Measurements from ENCODE around the gene MTIF2.
A peak's percentile ranks its signal among the peaks of the same experiment; 100 is the strongest.
"Not testable (repeated sequence)": the region's sequence is repeated elsewhere in the genome, so short reads cannot be mapped to it uniquely, and the experiment has no call there.

MTIF2 gene

GRCh38 chr2:55239656-55240222 is 29.3 kb downstream of the MTIF2 start:
- no peak for DNase-seq

DNA sequence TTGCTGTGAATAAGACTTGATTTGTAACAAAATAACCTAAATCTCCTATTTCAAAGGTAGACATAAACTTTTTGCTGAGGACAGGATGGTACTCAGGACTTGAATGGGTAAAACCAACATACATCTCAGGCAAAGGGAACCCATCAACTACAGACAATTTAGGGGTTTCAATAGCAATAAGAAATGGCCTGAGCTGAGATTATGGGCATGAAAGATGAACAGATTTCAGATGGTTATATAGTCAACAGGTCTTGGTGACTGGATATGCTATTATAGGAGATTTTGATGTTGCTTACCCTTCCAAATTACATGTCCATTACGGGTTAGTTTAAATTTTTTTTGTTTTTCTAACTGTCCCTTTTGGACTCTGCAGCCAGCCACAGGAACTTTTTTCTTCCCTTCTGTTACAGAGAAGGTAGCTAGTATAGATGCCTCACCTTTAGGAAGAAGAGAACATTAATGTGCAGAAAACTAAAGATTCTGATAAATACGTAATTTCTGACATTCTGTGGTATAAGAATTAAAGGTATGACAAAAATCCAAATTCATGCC is 32.0 kb downstream of the MTIF2 start:
- DNase-seq, result no peak

DNA sequence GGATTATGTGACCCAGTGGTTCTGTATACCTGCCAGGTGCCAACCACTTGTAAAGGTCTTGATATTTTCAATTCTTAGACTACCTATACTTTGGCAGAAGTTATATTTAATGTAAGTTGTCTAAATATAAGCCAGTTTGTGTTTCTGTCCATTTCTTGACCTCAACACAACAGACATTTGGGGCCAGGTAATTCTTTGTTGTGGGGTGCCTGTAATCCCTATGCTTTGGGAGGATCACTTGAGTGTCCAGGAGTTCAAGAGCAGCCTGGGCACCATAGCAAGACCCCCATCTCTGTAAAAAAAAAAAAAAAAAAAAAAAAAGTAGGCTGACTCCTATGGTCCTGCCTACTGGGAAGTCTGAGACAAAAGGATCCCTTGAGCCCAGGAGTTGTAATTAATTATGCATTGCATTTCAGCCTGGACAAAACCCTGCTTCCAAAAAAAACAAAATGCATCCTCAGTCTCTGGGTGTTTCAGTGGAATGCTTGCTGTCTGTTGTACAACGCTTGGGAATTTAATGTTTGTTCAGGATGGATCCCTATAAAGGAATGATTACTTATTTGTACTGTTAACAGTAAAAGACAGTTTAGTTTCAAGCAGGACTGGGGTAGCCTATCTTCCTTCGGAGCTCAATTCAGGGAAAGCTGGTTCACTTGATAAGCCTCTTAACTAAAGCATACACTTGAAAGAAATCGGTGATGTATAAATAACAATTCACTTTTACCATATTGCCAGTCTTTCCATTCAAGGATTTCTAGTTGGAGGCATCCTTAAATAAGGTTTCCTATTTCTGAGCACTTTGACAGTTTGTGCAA is 33.1 kb downstream of the MTIF2 start:
- DNase-seq, result no peak

GRCh38 chr2:55233658-55233940 is 35.4 kb downstream of the MTIF2 start:
- DNase-seq, result no peak

- DNase-seq, result no peak
Measured at GRCh38 chr2:55232863-55233657, 36.0 kb downstream of the MTIF2 start.

GRCh38 chr2:55232084-55232862 is 36.8 kb downstream of the MTIF2 start, which contains the start of the genes CLHC1 and RPS27A:
CLHC1 (minus strand) TSS chr2:55232293; CDS start chr2:55222411, 9,882 bp downstream.
RPS27A (plus strand) TSS chr2:55232688; CDS start chr2:55232825, 137 bp downstream.
- peak; percentile 82 for DNase-seq

GRCh38 chr2:55231546-55232083 is 37.4 kb downstream of the MTIF2 start:
- DNase-seq, result no peak

DNA sequence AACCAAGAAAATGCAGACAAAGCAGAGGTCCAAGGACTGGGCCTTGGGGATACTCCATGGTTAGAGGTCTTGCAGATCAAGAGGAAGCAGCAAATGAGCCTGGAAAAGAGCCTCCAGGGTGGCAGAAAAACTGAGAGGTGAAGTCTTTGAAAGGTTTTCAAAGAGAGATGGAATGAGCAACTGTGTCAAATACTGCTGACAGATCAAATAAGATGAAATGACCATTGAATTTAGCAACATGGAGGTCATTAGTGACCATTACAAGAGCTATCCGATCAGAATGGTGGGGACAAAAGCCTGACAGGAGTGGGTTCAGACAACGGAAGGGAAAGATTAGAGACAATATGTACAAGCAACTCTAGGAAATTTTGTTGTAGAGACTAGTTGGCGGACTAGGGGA is 38.5 kb downstream of the MTIF2 start:
- no peak for DNase-seq

GRCh38 chr2:55229221-55229620 is 39.8 kb downstream of the MTIF2 start:
- DNase-seq, result no peak

DNA sequence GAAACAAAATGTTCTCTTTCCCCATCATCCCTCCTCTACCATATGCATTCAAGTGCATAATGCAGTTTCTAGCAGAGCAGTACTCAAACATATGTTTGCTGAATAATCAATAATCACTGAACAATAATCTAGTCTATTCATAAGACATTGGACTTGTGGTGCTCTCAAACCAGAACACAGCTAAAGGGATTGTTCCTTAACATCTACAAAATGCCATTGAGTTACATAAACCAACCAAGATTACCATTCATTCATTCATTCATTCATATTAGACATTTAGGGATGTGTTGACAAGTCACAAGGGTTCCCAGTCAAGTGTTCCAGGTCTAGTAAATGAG is 40.8 kb downstream of the MTIF2 start:
- DNase-seq, result peak; percentile 0

DNA sequence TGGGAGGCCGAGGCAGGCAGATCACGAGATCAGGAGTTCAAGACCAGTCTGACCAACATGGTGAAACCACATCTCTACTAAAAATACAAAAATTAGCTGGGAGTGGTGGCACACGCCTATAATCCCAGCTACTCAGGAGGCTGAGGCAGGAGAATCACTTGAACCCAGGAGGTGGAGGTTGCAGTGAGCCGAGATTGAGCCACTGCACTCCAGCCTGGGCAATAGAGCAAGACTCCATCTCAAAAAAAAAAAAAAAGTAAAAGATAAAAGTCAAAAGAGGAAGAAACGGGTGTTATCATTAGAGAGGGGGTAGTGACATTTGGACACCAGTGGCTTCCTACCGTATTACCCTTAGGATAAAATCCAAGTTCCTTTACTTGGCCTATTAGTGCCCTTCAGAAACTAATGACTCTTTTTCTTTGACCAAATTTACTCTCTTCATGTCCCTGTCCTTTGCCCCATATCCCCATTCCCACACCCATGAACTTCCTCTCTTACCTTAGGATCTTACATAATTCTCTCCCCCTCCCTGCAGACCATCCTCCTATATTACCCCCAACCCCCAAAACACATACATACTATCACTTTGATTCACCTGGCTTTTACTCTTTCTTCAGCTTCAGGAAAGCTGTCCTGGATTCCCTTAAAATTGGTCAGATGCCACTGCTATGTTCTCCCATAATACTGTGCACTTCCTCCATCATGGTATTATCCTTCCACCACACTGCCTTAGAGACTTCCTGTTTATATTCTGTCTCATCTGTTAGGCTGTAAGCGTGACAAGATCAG is 41.4 kb downstream of the MTIF2 start:
- not testable (repeated sequence) for DNase-seq

DNA sequence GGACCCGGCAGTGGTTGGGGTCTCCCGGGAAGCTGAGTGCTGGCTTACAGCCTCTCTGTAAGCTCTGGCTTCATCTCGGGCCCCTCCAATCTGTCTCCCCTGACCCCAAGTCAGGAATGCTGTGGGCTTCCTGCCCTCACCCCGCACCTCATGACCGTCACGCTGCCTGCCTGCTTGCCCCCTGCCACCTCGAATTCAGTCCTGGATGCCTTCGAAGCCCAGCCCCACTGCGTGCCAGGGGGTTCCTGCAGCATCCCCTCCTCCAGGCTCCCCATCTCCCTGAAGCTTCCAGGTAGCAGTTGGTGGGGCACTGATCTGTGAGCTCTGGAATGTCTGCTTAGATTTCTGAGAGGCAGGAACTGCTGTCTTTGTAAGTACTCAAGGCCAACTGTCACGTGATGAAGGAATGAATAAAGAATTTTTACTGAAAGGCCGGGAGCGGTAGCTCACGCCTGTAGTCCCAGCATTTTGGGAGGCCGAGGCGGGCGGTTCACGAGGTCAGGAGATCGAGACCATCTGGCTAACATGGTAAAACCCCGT is 43.5 kb downstream of the MTIF2 start:
- no peak for DNase-seq

DNA sequence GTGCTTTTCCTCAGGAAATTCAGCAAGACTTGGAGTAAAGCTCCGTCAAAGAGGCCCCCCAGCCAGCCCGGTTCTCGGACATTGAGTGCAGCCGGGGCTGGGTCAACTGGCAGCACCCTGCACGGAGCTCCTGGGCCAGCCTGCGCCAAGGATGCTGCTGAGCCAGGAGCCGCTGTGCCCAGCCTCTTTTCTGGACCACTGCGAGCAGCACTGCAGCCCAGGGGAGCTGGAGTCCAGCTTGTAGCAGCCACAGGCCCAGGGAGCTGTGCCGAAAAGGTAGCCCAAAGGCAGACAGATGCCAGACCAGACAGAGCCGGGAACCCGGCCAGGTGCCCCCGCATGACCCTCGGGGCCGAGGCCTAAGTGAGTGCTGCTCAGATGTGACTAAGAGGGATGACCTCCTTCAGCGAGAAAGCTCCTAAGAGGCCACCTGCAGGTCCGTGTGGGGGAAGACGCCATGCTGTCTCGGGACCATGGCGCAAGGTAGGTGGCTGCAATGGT is 44.2 kb downstream of the MTIF2 start:
- no peak for DNase-seq

DNA sequence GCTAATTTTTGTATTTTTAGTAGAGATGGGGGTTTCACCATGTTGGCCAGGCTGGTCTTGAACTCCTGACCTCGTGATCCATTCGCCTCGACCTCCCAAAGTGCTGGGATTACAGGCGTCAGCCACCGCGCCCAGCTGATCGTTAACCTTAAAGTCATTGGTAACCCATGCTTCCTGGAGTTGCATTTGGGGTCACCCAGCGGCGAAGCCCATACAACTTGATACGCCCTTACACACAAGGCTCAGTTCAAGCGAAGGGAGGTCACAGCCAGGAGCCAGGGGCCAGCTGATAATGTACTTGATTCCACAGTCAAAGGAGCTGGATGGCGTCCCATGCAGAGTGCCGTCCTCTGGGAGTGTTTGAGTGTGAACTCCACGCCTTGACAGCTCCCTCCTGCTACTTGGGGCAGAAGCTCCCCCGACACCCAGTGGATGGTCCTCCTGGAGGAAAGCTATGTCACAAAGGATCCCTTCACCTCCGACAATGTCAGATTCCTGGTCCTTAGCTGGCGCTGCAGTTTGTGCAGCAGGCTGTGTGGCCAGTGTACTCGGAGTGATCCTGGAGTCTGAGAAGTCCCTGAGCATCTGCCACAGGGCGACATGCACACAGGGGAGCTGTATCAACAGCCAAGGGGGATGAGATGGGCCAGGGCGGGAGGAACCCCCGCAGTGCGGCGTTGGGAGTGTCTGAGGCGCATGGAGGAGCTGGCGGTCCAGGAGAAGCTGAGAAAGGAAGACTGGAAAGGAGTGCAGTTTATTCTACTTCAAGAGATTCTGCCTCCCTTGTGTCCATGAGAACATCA is 44.9 kb downstream of the MTIF2 start:
- DNase-seq, result no peak

- DNase-seq, result no peak
Measured at GRCh38 chr2:55213822-55214221, 55.2 kb downstream of the MTIF2 start.

- DNase-seq, result no peak
Measured at GRCh38 chr2:55204950-55205349, 64.1 kb downstream of the MTIF2 start.

GRCh38 chr2:55204536-55204935 is 64.5 kb downstream of the MTIF2 start:
- no peak for DNase-seq

DNA sequence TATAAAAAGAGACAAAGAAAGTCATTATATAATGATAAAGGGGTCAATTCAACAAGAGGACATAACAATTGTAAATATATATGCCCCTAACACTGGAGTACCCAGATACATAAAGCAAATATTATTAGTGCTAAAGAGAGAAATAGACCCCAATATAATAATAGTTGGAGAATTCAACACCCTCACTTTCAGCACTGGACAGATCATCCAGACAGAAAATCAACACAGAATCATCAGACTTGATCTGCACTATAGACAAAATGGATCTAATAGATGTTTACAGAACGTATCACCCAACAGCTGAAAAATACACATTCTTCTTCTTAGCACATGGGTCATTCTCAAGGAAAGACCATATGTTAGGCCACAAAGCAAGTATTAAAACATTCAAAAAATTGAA is 68.6 kb downstream of the MTIF2 start:
- no peak for DNase-seq

DNA sequence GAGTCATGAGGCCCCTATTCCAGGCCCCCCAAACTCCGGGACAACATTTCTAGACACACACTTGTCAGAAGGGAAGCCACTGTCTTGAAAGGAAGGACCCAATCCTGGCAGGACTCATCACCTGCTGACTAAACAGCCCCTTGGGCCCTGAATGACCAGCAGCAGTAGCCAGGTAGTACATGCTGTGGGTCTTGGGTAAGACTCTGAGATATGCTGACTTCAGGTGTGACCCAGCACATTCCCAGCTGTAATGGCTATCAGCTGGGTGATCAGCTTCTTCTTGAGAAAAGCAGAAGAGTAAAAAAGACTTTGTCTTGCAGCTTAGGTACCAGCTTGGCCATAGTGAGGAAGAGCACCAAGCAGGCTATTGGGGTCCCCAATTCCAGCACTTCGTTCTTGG is 72.5 kb downstream of the MTIF2 start:
- no peak for DNase-seq

GRCh38 chr2:55191888-55192287 is 77.1 kb downstream of the MTIF2 start:
- not testable (repeated sequence) for DNase-seq
